Astrocyte (in vitro differentiated cells and primary cell): ENCODE data around the gene RHPN2.

ENCODE experiments used
- EZH2 ChIP-seq: IDR thresholded peaks from 2 replicates; pipeline ENCODE4 v1.6.1; 2012; ENCODE audit warnings: mild to moderate bottlenecking, low read length, inconsistent platforms; ENCODE audit not compliant: insufficient read depth
- TF ChIP-seq, protein P1 (sequence below): IDR thresholded peaks from 2 replicates; pipeline ENCODE4 v1.5.1; 2011; ENCODE audit warnings: low read depth, mild to moderate bottlenecking, inconsistent platforms, low read length, moderate library complexity; ENCODE audit not compliant: insufficient read depth

GRCh38 chr19:33089010-33089409 lies 24.3 kb upstream of the RHPN2 start:
- TF ChIP-seq, protein P1, sequence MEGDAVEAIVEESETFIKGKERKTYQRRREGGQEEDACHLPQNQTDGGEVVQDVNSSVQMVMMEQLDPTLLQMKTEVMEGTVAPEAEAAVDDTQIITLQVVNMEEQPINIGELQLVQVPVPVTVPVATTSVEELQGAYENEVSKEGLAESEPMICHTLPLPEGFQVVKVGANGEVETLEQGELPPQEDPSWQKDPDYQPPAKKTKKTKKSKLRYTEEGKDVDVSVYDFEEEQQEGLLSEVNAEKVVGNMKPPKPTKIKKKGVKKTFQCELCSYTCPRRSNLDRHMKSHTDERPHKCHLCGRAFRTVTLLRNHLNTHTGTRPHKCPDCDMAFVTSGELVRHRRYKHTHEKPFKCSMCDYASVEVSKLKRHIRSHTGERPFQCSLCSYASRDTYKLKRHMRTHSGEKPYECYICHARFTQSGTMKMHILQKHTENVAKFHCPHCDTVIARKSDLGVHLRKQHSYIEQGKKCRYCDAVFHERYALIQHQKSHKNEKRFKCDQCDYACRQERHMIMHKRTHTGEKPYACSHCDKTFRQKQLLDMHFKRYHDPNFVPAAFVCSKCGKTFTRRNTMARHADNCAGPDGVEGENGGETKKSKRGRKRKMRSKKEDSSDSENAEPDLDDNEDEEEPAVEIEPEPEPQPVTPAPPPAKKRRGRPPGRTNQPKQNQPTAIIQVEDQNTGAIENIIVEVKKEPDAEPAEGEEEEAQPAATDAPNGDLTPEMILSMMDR, result no peak
- TF ChIP-seq EZH2, result no peak
